Ecto neural progenitor cell (in vitro differentiated cells): ENCODE data around the gene LSM11.
A peak's percentile ranks its signal among the peaks of the same experiment; 100 is the strongest.
"Not testable (repeated sequence)": the region's sequence is repeated elsewhere in the genome, so short reads cannot be mapped to it uniquely, and the experiment has no call there.

ENCODE experiments used
- DNase-seq: peaks from one replicate; pipeline ENCODE4 v3.0.0-alpha.2; 2018; ENCODE audit warnings: low spot score

The LSM11 gene

DNA sequence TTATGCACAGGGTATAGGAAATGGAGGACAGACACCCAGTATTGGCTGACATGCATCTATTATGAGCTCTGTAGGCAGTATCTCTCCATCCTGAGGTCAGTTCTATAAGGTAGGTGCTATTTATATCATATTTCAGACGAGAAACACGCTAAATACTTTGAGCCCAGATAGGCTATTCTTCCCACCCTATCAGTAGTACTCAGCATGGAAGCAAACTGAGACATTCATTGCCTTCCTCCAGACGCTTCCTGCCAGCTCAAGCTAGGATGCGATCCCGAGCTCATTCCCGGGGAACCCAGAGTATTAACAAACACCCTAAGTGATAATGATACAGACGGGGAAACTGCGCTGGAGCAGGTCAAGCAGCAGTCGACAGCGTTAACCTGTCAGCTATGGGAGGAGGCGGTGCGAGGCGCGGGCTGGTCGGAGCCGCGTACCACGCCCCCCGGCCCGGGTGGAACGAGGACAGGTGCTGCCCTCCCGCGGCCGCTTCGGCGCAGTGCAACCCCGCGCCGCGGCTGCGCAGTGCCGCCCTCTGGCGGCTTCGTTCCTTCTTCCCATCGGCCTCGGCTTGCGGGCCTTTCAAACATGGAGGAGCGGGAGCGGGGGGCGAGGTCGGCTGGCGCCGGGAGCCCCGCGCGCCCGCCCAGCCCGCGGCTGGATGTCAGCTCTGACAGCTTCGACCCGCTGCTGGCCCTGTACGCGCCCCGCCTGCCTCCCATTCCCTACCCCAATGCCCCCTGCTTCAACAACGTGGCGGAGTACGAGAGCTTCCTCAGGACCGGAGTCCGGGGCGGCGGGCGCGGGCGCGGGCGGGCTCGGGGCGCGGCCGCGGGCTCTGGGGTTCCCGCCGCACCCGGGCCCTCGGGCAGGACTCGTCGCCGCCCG lies at the start of gene LSM11:
Gene LSM11 (plus strand): TSS at position 550 of the 888 bp plus-strand sequence. CDS start 39 bp downstream, at position 589.
- DNase-seq = peak; percentile 96

GRCh38 chr5:157693816-157694215 lies 49.7 kb upstream of the LSM11 start:
- DNase-seq = not testable (repeated sequence)

- DNase-seq = not testable (repeated sequence)
Measured at GRCh38 chr5:157696154-157696553, 47.4 kb upstream of the LSM11 start.

DNA sequence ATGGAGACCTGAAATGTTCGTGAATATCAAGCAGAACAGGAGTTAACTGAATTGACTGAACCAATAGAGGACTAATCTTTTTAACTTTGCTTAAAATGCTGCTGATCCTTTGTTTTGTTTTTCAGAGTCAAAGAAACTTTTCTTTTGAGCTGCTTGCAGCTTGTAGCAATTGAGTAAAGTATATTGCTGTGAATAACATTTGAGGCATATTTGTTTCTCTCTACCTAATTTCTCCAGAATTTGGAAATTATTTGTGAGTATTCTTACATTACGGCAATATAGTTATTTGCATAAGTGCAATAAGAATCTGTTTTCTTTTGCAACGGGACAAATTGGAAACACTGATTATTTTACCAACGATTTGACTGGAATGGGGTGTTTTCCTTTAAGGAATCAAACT lies 44.8 kb upstream of the LSM11 start:
- not testable (repeated sequence) for DNase-seq

- DNase-seq = no peak
Measured at GRCh38 chr5:157703736-157704135, 39.8 kb upstream of the LSM11 start.

DNA sequence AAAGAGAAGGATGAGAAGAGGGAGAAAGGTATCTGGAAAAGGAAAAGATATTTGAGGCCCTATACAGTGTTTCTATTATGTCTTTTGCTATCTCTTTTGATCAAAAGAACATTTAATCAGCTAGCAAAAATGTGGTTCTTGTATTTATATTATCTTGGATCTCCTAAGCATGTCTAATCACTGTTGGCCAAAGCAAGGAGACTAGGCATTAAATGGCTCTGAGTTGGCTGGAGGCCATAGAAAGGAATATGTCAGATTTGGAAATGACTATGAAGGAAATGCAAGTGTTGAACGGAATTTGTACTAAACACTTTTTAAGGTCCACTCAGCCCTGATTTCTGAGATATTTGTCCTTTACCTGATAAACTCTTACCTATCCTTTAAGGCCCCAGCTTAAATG lies 34.6 kb upstream of the LSM11 start:
- DNase-seq = no peak

GRCh38 chr5:157709346-157709745 lies 34.2 kb upstream of the LSM11 start:
- no peak for DNase-seq

- DNase-seq = no peak
Measured at GRCh38 chr5:157710431-157710830, 33.1 kb upstream of the LSM11 start.

DNA sequence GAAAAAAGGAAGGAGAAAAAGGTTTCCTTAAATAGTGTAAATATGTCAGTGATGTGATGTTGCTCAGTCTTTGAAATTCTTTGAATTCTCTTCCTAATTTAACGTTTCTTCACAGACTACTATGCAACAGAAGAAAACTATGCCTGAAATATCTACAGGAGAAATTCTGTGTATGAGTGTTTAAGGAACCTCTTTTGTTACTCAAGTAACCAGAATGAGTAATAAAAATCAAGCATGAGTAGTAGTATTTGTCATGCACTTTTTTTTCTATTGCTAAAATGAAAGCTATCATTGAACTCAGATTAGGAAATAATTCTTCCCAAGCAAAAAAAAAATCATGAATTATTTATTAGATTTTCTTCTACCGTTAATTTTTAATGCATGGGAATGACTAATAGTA lies 32.6 kb upstream of the LSM11 start:
- no peak for DNase-seq

- DNase-seq = no peak
Measured at GRCh38 chr5:157713830-157714595, 29.5 kb upstream of the LSM11 start.

- no peak for DNase-seq
Measured at GRCh38 chr5:157714596-157714864, 29.0 kb upstream of the LSM11 start.

DNA sequence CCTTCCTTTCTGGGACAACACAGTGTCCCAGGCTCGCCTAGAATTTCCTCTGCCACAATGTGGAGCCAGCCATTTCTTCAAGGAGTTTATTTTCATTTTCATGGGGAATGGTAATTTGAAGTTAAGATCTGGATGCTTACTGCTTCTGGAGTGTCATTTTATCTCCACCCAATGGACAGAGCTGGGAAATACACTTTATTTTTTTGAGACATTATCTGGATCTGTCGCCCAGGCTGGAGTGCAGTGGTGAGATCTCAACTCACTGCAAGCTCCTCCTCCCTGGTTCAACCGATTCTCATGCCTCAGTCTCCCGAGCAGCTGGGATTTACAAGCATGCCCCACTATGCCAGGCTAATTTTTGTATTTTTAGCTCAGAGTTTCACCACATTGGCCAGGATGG lies 25.0 kb upstream of the LSM11 start:
- DNase-seq = no peak

DNA sequence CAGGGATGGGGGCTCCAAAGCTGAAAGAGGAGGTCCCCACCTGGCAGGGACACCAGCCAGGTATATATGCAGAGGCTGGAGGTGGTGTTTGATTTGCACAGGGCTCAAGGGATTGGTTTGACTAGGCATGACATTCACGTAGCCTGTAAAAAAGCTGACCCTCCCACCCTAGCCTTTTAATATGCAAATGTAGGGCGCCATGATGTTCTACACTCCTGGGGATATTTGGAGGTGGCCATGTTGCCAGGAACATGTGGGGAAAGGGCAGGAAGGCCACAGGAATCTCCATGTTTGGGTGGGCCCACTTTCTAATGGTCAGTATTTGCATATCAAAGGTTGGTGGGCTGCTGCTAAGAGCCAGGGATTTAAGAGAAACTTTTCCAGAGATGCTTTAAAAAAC lies 24.3 kb upstream of the LSM11 start:
- no peak for DNase-seq

GRCh38 chr5:157721159-157721558 lies 22.4 kb upstream of the LSM11 start:
- DNase-seq = no peak

DNA sequence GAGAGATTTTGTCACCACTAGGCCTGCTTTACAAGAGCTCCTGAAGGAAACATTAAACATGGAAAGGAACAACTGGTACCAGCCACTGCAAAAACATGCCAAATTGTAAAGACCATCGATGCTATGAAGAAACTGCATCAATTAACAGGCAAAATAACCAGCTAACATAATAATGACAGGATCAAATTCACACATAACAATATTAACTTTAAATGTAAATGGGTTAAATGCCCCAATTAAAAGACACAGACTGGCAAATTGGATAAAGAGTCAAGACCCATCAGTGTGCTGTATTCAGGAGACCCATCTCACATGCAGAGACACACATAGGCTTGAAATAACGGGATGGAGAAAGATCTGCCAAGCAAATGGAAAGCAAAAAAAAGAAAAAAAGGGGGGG lies 20.6 kb upstream of the LSM11 start:
- DNase-seq = not testable (repeated sequence)

DNA sequence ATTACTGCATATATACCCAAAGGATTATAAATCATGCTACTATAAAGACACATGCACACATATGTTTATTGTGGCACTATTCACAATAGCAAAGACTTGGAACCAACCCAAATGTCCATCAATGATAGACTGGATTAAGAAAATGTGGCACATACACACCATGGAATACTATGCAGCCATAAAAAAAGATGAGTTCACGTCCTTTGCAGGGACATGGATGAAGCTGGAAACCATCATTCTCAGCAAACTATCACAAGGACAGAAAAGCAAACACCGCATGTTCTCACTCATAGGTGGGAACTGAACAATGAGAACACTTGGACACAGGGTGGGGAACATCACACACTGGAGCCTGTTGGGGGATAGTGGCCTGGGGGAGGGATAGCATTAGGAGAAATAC lies 16.9 kb upstream of the LSM11 start:
- not testable (repeated sequence) for DNase-seq

DNA sequence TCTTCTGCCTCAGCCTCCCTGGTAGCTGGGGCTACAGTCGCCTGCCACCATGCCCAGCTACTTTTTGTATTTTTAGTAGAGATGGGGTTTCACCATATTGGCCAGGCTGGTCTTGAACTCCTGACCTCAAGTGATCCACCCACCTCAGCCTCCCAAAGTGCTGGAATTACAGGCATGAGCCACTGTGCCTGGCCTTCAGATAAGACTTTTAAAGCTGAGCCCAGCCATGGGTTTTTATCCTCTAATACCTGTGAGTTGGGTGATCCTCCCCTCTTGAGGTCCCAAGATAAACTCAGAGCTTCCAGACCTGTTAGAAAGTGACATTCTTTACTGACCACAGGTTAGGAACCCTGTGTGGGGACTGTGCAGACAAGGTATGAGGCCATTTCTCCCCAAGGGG lies 15.7 kb upstream of the LSM11 start:
- not testable (repeated sequence) for DNase-seq

DNA sequence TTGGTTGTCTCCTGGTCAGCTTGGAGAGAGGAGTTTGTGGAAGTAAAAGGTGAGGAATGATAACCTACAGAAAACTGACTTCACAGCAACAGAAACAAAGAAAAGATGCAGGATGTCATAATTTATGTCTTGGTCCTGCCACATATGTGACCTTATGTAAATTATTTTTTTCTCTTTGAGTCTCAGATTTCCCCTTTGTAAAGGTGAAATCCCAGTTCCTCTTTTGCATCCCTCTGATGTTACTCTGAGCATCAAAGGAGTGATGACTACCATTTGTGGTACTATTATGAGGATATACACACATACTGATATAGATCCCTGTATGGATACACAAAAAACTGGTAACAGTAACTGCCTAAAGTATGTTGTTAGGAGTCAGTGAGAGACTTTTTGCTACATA lies 13.7 kb upstream of the LSM11 start:
- no peak for DNase-seq

DNA sequence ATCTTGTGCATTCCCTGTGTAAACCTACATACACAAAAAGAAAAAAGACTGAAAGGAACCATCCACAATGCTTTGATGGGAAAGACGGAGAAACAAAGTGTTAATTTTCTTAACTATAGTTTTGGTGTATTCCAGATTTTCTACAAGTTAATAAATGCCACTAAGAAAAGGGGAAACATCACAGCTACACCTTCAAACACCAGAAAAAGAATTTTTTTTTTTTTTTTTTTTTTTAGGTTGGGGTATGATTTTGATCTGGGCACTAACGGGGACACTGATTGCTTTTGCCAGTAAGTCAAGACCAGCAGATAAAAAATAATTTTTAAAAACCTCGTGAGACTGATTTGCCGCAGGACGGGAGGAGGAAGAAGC lies 12.6 kb upstream of the LSM11 start:
- no peak for DNase-seq

DNA sequence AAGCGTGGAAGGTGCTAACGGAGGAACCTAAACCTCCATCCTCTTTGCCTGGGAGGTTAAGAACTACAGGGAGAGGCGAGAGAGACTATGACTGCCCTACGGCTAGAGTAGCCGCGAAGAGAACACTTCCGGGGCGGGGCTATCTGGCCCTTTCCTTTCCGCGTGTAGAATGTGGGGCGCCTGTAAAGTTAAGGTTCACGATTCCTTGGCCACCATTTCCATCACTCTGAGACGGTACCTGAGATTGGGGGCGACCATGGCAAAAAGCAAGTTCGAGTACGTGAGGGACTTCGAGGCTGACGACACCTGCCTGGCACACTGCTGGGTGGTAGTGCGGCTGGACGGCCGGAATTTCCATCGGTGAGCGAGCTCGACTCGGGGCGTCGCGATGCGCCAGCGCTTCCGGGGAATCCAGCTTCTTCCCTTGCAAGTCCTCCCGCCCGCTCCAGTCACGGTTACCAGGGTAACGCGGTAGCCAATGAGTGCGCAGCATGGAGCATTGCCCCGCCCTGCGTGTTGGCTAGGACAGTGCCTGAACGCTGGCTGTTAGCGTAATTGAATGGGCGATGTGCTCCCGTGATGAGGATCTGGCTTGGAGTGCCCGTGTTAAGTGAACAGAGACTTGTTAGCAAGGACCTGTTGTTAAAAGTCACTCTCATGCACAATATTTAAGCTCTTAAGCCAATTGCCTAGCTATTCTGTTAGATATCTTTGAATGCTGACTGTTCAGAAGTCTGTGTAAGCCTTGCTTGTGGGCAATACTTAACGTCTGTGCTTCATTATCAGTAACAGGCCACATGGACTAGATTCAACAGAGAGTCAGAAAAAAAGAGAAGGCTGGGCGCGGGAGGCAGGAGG lies 12.0 kb upstream of the LSM11 start, which contains the start of gene THG1L:
Gene THG1L (plus strand): TSS at position 149 of the 858 bp plus-strand sequence. CDS start 21 bp downstream, at position 170.
- peak; percentile 99 for DNase-seq

DNA sequence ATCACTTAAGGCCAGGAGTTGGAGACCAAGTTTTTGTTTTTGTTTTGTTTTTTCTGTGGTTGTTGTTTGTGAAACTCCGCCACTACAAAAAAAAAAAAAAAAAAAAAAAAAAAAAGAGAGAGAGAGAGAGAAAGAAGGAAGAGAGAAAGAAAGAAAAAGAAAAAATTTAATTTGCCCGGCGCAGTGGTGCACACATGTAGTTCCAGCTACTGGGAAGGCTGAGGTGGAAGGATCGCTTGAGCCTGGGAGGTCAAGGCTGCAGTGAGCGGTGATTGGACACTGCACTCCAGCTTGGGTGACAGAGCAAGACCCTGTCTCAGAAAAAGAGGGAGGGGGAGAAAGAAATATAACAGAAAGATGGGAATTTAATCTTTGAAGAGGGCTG lies 11.4 kb upstream of the LSM11 start:
- DNase-seq = no peak

GRCh38 chr5:157732596-157733262 lies 10.8 kb upstream of the LSM11 start:
- DNase-seq = no peak
